Pancreas (tissue), 10 donors: ENCODE data around the gene FDXACB1. TPM values are rescaled to one million over a fixed set of nuclear protein-coding genes. Genes with fewer than 3 reads are reported as not detected.

Experiments used
- ATAC-seq, 4 donors: fragments of 200-7000 bp; cut with Tn5 transposase; one replicate each; pipeline versions ENCODE4 v1.8.0 to v1.9.1; 2020; ENCODE audit warnings: mild to moderate bottlenecking in 4 of 4, moderate library complexity in 4 of 4
- DNase-seq, 6 donors: peaks; one replicate each; pipeline ENCODE4 v3.0.0-alpha.2; 2020
- FAIRE-seq: peaks from 2 replicates; lab custom pipeline; 2012; peaks lifted over from hg19 to GRCh38; lab: Jason Lieb, UNC
- H3K27ac ChIP-seq, 4 donors: fragments of 200-600 bp; sonication (generic); 1 replicate in 3 of 4; 2 replicates in 1 of 4; pipeline versions ENCODE4 v1.5.0 to v1.8.0; 2020
- H3K27me3 ChIP-seq, 4 donors: fragments of 200-600 bp; one replicate each; pipeline ENCODE4 v1.8.0; 2021
- H3K36me3 ChIP-seq, 3 donors: fragments of 200-600 bp; sonication (generic) in 1 of 3; one replicate each; pipeline versions ENCODE4 v1.5.0 to v1.8.0; 2020 to 2021
- H3K4me1 ChIP-seq, 3 donors: fragments of 200-600 bp; one replicate each; pipeline ENCODE4 v1.8.0; 2021
- H3K4me3 ChIP-seq, 4 donors: fragments of 200-600 bp; sonication (generic) in 2 of 4; one replicate each; pipeline versions ENCODE4 v1.5.0 to v1.8.0; 2020 to 2021
- H3K9me3 ChIP-seq, 4 donors: fragments of 200-600 bp; one replicate each; pipeline ENCODE4 v1.8.0; 2021
- CTCF ChIP-seq, 4 donors: fragments of 200-600 bp; sonication (generic) in 3 of 4; IDR thresholded peaks; one replicate each; pipeline versions ENCODE4 v1.5.0 to v1.8.0; 2021; ENCODE audit warnings: antibody characterized with exemption in 4 of 4
- WGBS, 2 donors: extraction: QIAGEN DNeasy Blood & Tissue Kit; methylation state at CpG; one replicate each; pipeline ENCODE4 v1.1.7; 2013; 5-methylcytosine and 5-hydroxymethylcytosine counted together
- intact Hi-C, 3 donors: fragments of 100-400 bp; cut with DNase I; formaldehyde crosslinking; loops; one replicate each; pipeline versions ENCODE4 v1.11.1 to v1.14.2; 2022
- polyA plus RNA-seq, 2 donors: library from polyadenylated mRNA; stranded (reverse); fragments of 200-250 nt; gene quantifications; one replicate each; pipeline ENCODE4 v1.2.3, GENCODE V29; 2013
- total RNA-seq, 6 donors: library from RNA; stranded (reverse); fragmentation: NEBNext Ultra II Directional in 4 of 6; extraction: Animal tissue kit (Norgen Biotek cat#: 25700) in 4 of 6; gene quantifications; one replicate each; pipeline versions ENCODE4 v1.2.1 to v1.2.4, GENCODE V29; 2021 to 2023
- donor health status: healthy with polysubstance abuse.
- donor health status: DM: no; HTN: no; CAD: no; lungs with moderate emphysema.
- donor health status: DM: no; HTN: no; CAD: no.
- donor health status: control.
- donor health status: control.
- donor health status: Bipolar disorder and iron deficiency.
- donor health status: DM: yes; HTN: yes; CAD: no.
- donor health status: DM: no; HTN: no; CAD: no.
- donor health status: DM: no; HTN: no; CAD: no.
- donor health status: DM: yes; HTN: yes; CAD: no.

The FDXACB1 gene
- total and polyA plus RNA-seq, 8 donors, result 0.51 to 2.1 (median 1.2) TPM

- no peak for FAIRE-seq
- Histone ChIP-seq H3K27ac (peak overlapping the region; percentile 91 to 97 (median 96)), H3K9me3 (no peaks in the 10 kb centered on the region), H3K27me3 (no peaks in the 10 kb centered on the region), H3K36me3 (peaks cover 0 to 4% (median 3%) of the 10 kb centered on the region in 3 donors), H3K4me3 (peak overlapping the region; percentile 32 to 64 (median 42)), H3K4me1 (no peaks in the 10 kb centered on the region)
- DNase-seq, result no peak
- WGBS, 2 donors, result 19 to 28% methylated on average over 6 of the region's 6 CpGs
- TF ChIP-seq CTCF (IDR thresholded peaks at IDR 0.05), result no peak
- intact Hi-C loops, result loop anchor here in 2 of 3 donors (5.0 to 10.0 kb wide), 3 partner anchors 38 to 105 kb away; partner anchors contain the start of gene C11orf52 (in 1 of the 2)
- peak in 1 of 4 donors; percentile 0 for ATAC-seq
Measured at GRCh38 chr11:111879637-111879960, 634 bp upstream of the FDXACB1 start.

GRCh38 chr11:111878385-111878848 lies 548 bp downstream of the FDXACB1 start:
- FAIRE-seq (no peak), ATAC-seq (peak; percentile 14 to 32 (median 17)), DNase-seq (no peak)
- Histone ChIP-seq H3K4me1 (no peaks in the 10 kb centered on the region), H3K27ac (peak overlapping the region; percentile 91 to 97 (median 96)), H3K9me3 (no peaks in the 10 kb centered on the region), H3K27me3 (no peaks in the 10 kb centered on the region), H3K36me3 (peaks cover 0 to 4% (median 0%) of the 10 kb centered on the region in 3 donors), H3K4me3 (peak overlapping the region; percentile 32 to 64 (median 42))
- intact Hi-C loops, result loop anchor here in 2 of 3 donors (5.0 to 10.0 kb wide), 3 partner anchors 39 to 106 kb away; partner anchors contain the start of gene C11orf52 (in 1 of the 2)
- TF ChIP-seq CTCF (IDR thresholded peaks at IDR 0.05), result no peak
- WGBS, 2 donors, result 0 to 1% methylated on average over 13 of the region's 13 CpGs

GRCh38 chr11:111871693-111872161 lies 7.2 kb downstream of the FDXACB1 start:
- no peaks in the 10 kb centered on the region for H3K9me3 ChIP-seq
- H3K4me3 ChIP-seq, result peak overlapping the region; percentile 68 to 99 (median 98)
- H3K27ac ChIP-seq, result peak overlapping the region; percentile 71 to 93 (median 88)
- intact Hi-C loops, result loop anchor here in 1 of 3 donors (10.0 kb wide), 1 partner anchor 113 kb away; no protein-coding TSS in a partner anchor
- no peaks in the 10 kb centered on the region for H3K27me3 ChIP-seq
- DNase-seq (no peak), ATAC-seq (peak in 3 of 4 donors; percentile 4 to 21 (median 6)), FAIRE-seq (peak; percentile 68)
- no peak for TF ChIP-seq CTCF (IDR thresholded peaks at IDR 0.05)
- WGBS, 2 donors, result 39 to 46% methylated on average over 5 of the region's 5 CpGs
- peaks cover 0 to 13% (median 4%) of the 10 kb centered on the region in 3 donors for H3K4me1 ChIP-seq
- peaks cover 0 to 4% (median 0%) of the 10 kb centered on the region in 3 donors for H3K36me3 ChIP-seq

DNA sequence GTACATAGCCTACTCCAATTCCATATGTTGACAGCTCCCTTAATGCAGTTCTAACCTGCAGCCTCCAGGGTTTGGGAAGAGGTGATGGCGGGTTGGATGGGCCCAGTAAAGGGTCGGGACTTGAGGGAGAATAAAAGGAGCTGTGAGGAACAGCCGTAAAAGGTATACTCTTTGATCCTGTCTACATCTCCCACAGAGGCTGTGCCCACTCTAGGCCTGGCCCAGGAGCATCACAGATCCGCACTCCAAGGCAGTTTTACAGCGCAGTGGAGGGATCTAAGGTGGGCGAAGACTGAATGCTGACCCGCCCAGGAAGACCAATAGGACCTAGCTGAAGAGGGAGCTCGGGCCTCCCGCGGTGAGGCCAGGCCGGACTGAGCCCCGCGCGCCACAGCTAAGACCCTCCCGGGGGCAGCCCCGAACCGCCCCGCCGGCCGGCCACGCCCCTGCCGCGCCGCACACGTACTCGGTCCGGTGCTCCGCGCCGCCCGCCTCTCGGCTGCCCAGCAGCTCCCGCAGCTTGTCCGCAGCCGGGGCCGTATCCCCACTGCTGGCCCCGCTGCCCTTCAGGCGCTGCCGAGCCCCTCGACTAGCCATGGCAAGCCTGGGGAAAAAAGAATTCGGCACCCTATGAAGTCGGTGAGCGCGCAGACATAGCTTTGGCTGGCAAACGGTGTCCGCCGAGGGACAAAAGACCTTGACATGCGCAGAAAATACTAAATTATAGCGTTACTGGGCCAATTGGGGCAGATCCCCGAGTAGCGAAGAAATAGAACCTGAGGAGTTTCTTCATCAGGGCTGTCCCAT lies 7.9 kb downstream of the FDXACB1 start, which contains the start of gene ALG9:
ALG9 (minus strand) TSS at position 696 of the 807 bp plus-strand sequence; CDS start at position 597, 99 bp downstream.
- peak; percentile 77 to 93 (median 86) for DNase-seq
- Histone ChIP-seq H3K9me3 (no peaks in the 10 kb centered on the region), H3K27ac (peak within 1 kb of the TSS; percentile 71 to 93 (median 88)), H3K36me3 (peaks cover 0 to 8% (median 0%) of the 10 kb centered on the region in 3 donors), H3K27me3 (no peaks in the 10 kb centered on the region), H3K4me3 (peak within 1 kb of the TSS; percentile 68 to 99 (median 98)), H3K4me1 (peaks cover 0 to 13% (median 4%) of the 10 kb centered on the region in 3 donors)
- peak; percentile 89 to 95 (median 93) for ATAC-seq
- peak in 1 of 4 donors; percentile 7 for TF ChIP-seq CTCF (IDR thresholded peaks at IDR 0.05)
- WGBS, 2 donors, result 0% methylated on average over 42 to 51 of the region's 51 CpGs
- no peak for FAIRE-seq
- intact Hi-C loops, result loop anchor here in 1 of 3 donors (10.0 kb wide), 1 partner anchor 114 kb away; no protein-coding TSS in a partner anchor
